ENCODE data around the gene HOXC4.
A peak's percentile ranks its signal among the peaks of the same experiment; 100 is the strongest.

HOXC4 gene

DNA sequence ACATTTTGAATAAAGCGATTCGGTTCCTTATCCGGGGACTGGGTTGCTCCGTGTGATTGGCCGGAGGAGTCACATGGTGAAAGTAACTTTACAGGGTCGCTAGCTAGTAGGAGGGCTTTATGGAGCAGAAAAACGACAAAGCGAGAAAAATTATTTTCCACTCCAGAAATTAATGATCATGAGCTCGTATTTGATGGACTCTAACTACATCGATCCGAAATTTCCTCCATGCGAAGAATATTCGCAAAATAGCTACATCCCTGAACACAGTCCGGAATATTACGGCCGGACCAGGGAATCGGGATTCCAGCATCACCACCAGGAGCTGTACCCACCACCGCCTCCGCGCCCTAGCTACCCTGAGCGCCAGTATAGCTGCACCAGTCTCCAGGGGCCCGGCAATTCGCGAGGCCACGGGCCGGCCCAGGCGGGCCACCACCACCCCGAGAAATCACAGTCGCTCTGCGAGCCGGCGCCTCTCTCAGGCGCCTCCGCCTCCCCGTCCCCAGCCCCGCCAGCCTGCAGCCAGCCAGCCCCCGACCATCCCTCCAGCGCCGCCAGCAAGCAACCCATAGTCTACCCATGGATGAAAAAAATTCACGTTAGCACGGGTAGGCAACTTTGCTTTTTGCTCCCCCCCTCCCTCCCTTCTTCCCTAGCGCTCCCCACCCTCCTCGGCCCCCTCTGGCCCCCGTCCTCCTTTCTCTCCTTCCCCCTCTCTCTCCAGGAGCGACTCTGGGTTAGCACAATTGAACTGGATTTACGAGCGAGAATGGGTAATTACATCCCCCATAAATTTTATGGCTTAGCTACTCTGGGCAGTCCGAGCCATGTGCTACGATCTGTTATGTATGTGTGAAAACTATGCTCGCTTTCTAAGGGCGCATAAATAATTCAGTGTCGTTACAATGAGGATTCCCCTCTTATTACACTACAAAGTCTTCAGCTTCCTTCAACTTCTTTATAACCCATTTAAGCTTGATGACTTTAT is at the start of gene HOXC4:
Gene HOXC4 (plus strand): TSS at position 85 of the 991 bp plus-strand sequence. CDS start 88 bp downstream, at position 173.
- no peak for DNase-seq (ENCODE audit: low read depth)

DNA sequence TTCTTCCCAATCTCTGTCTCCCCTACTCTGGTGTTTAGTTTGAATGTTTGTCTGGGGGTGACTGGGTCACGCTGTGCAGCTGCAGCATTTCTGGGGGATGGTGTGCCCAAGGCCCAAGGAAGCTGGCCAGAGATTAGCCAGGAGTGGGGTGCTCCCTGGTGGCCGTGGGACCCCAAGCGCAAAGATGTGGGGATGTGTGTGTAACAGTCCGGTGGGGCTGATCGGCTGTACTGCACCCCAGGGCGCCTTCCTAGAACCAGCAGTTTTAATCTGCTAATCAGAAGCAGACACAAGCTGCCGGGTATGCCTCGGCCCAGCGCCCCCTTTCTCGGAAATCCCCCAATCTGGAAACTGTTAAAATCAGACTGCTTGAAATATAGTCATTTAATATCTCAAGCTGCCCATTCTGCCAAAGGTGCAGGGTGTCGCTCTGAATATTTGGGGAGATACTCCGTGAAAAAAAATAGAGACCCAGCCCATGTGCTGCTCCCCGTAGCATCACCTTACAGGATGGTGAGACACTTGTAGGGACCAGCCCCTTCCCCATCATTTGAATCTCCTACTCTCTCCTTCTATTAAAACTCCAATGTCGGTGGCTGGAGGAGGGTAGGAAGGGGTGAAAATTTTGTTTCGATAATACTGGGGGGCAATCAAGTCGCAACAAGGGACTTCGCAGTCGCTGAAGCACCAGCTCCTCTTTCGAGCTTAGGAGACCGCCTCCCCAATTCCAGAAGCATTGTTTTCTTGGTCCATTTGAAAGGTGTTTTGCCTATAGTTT is 49.4 kb upstream of the HOXC4 start:
- DNase-seq (ENCODE audit: low read depth) = no peak

GRCh38 chr12:54004841-54005530 is 48.6 kb upstream of the HOXC4 start:
- no peak for DNase-seq (ENCODE audit: low read depth)

DNA sequence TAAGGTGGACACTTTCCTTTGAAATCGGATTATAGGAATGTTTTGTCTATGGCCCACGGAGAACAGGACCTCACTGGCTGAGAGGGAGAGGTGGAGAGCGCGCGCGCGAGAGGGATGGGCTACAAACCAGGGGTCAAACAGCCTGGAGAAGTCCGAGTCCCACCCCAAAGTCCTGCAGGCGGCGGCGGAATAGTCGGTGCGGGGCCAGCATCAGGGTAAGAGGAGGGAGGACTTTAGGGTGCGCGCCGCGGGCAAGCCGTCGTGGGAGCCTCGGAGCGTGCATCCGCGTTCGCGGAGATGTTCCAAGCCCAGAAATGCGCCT is 48.1 kb upstream of the HOXC4 start:
- DNase-seq (ENCODE audit: low read depth) = no peak

- peak; percentile 52 for DNase-seq (ENCODE audit: low read depth)
Observed at GRCh38 chr12:54005853-54006558, 47.6 kb upstream of the HOXC4 start.

- no peak for DNase-seq (ENCODE audit: low read depth)
Observed at GRCh38 chr12:54006559-54007220, 46.9 kb upstream of the HOXC4 start.

DNA sequence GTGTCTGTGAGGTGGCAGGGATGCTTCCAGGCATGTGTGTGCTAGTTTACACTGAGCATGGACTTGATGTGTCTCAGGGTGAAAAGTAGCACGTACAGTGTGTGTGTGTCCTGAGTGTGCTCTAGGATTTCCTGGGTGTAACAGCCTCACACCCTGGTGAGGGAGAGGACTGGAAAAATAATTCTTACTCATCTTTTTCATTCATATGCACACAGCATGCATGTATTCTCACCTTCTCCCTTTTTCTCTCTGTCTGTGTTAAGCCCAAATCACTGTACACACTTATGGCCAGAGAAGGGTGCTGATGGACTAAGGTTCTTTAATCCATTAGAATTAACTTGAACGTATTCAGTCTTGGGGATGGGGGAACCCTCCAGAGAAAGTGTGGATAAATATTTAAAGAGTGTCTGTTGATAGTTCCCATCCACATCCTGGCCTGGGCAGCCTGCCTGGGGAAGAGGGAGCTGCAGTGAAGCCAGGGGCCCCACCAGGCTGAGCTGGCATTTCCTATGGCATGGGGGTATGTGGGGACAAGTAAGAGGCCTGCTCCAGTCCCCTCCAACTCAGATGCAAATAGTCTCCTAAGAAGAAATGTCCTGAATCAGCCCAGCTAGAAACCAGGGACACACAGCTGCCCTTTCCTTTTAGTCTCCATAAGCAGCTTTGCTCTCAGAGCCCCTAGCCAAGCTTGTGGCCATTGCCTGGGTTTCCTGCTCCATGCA is 45.9 kb upstream of the HOXC4 start:
- no peak for DNase-seq (ENCODE audit: low read depth)

- DNase-seq (ENCODE audit: low read depth) = no peak
Observed at GRCh38 chr12:54008260-54008552, 45.4 kb upstream of the HOXC4 start.

DNA sequence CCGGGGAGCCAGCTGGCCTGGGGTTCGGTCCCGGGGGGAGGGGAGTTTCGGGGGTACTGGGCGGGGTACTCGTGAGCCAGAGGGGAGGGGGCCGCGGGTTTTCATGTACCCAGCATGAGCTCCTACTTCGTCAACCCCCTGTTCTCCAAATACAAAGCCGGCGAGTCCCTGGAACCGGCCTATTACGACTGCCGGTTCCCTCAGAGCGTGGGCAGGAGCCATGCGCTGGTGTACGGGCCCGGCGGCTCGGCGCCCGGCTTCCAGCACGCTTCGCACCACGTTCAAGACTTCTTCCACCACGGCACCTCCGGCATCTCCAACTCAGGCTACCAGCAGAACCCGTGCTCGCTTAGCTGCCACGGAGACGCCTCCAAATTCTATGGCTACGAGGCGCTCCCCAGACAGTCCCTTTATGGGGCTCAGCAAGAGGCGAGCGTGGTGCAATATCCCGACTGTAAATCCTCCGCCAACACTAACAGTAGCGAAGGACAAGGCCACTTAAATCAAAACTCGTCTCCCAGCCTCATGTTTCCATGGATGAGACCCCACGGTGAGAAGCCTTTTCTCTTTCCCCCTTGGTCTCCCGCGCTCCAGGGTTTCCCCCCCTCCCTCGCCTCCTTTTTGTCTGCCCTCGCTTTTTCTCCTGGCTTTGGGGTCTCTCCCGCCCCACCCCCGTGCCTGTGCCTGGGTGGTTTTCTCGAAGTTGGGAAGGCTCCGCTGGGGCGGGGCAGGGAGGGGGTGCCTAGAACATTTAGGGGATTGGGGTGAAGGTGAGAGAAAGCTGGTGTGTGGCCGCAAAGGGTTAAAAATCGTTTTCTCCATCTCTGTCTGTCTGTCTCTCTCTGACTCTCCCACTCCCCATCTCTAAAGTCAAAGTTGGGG is 44.2 kb upstream of the HOXC4 start:
- no peak for DNase-seq (ENCODE audit: low read depth)

- no peak for DNase-seq (ENCODE audit: low read depth)
Observed at GRCh38 chr12:54010053-54010971, 43.3 kb upstream of the HOXC4 start.

GRCh38 chr12:54010972-54011664 is 42.5 kb upstream of the HOXC4 start:
- no peak for DNase-seq (ENCODE audit: low read depth)

DNA sequence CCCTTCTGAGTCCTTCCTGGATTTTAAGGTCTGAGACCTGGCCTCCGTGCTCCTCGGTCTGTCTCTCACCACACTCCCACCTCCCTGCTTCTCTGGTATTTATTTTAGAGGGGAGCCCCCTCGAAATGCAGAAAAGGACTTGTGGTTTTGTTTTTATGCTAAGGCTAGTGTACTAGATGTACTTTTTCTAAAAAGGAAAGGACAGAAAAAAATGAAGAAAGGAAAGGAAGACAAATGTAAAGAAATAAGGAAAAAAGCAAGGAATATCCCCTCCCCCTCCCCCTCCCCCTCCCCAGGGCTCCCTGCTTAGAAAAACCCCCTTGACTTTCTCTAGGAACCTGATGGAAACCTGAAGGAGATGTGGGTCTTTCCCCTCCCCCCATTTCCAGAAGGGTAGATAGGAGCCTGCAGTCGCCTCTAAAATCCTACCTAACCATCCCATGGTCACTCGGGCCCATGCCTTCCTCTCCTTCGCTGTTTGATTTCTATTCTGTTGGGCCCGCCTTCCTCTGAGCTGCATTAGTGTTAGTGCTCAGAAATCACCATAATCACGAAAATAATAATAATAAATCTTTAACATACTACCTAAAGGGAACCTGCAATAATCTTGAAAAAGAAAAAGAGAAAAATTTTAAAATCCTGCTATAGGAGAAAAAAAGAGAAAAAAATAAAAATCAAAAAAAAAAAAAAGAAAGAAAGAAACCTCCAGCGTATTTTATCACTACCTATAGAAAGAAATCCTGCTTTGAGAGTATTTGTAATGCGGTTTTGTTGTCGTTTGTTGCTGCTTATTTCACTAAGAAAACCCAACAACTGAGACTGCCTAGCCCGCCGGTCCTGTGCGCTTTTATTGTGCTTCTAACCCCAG is 41.7 kb upstream of the HOXC4 start:
- no peak for DNase-seq (ENCODE audit: low read depth)

- DNase-seq (ENCODE audit: low read depth) = no peak
Observed at GRCh38 chr12:54012631-54013409, 40.8 kb upstream of the HOXC4 start.

GRCh38 chr12:54014377-54015017 is 39.1 kb upstream of the HOXC4 start:
- no peak for DNase-seq (ENCODE audit: low read depth)

- no peak for DNase-seq (ENCODE audit: low read depth)
Observed at GRCh38 chr12:54015018-54015931, 38.4 kb upstream of the HOXC4 start.

Data from fibroblast of the conjunctiva (primary cell).